Parathyroid adenoma (tissue), 2 donors: ENCODE results near the gene XRCC6.

Experiments used
- H2AFZ ChIP-seq: fragments of 300-600 bp; sonication (generic); one replicate; pipeline ENCODE4 v1.7.0; 2017; ENCODE audit warnings: antibody characterized with exemption, mild to moderate bottlenecking
- H3K27ac ChIP-seq: fragments of 300-600 bp; sonication (generic); one replicate; pipeline ENCODE4 v1.7.0; 2017
- H3K27me3 ChIP-seq: fragments of 300-600 bp; sonication (generic); one replicate; pipeline ENCODE4 v1.7.0; 2017; ENCODE audit warnings: low read length; ENCODE audit not compliant: control insufficient read depth, insufficient read depth
- H3K36me3 ChIP-seq: fragments of 300-600 bp; sonication (generic); one replicate; pipeline ENCODE4 v1.7.0; 2017; ENCODE audit warnings: low read length; ENCODE audit not compliant: control insufficient read depth, insufficient read depth
- H3K4me1 ChIP-seq: fragments of 300-600 bp; sonication (generic); one replicate; pipeline ENCODE4 v1.7.0; 2017; ENCODE audit warnings: control low read depth
- H3K4me2 ChIP-seq: fragments of 300-600 bp; sonication (generic); one replicate; pipeline ENCODE4 v1.7.0; 2017; ENCODE audit warnings: low read length
- H3K4me3 ChIP-seq: fragments of 300-600 bp; sonication (generic); one replicate; pipeline ENCODE4 v1.7.0; 2017; ENCODE audit warnings: low read depth, low read length
- H3K79me2 ChIP-seq: fragments of 300-600 bp; sonication (generic); one replicate; pipeline ENCODE4 v1.7.0; 2017; ENCODE audit warnings: control low read depth
- H3K9ac ChIP-seq: fragments of 300-600 bp; sonication (generic); one replicate; pipeline ENCODE4 v1.7.0; 2017; ENCODE audit warnings: mild to moderate bottlenecking
- H3K9me3 ChIP-seq: fragments of 300-600 bp; sonication (generic); one replicate; pipeline ENCODE4 v1.7.0; 2017; ENCODE audit warnings: low read length; ENCODE audit not compliant: control insufficient read depth
- CTCF ChIP-seq: fragments of 300-600 bp; sonication (generic); IDR thresholded peaks from one replicate; pipeline ENCODE4 v1.7.0; 2017; ENCODE audit warnings: antibody characterized with exemption, mild to moderate bottlenecking
- donor health status: primary hyperparathyroidism.

Gene XRCC6

GRCh38 chr22:41638124-41638523, 17.0 kb downstream of the XRCC6 start:
- H3K4me1 ChIP-seq: no peaks in the 10 kb centered on the region
- H3K9me3 ChIP-seq: no peaks in the 10 kb centered on the region
- no peak overlapping the region for H3K9ac ChIP-seq
- peaks cover 3% of the 10 kb centered on the region for H3K79me2 ChIP-seq
- H3K27me3 ChIP-seq: no peaks in the 10 kb centered on the region
- no peak overlapping the region for H3K27ac ChIP-seq
- no peak overlapping the region for H3K4me3 ChIP-seq
- H2AFZ ChIP-seq: no peak overlapping the region
- no peak for TF ChIP-seq CTCF
- H3K36me3 ChIP-seq: no peaks in the 10 kb centered on the region
- H3K4me2 ChIP-seq: no peak overlapping the region

- H2AFZ ChIP-seq: no peak overlapping the region
- H3K4me3 ChIP-seq: no peak overlapping the region
- peaks cover 4% of the 10 kb centered on the region for H3K79me2 ChIP-seq
- no peak overlapping the region for H3K4me2 ChIP-seq
- H3K9ac ChIP-seq: no peak overlapping the region
- no peaks in the 10 kb centered on the region for H3K36me3 ChIP-seq
- no peak for TF ChIP-seq CTCF
- H3K27me3 ChIP-seq: no peaks in the 10 kb centered on the region
- H3K9me3 ChIP-seq: no peaks in the 10 kb centered on the region
- no peaks in the 10 kb centered on the region for H3K4me1 ChIP-seq
- H3K27ac ChIP-seq: no peak overlapping the region
These were observed 17.7 kb downstream of the XRCC6 start for GRCh38 chr22:41638748-41639147.

- no peaks in the 10 kb centered on the region for H3K27me3 ChIP-seq
- H3K4me1 ChIP-seq: no peaks in the 10 kb centered on the region
- H3K79me2 ChIP-seq: peaks cover 7% of the 10 kb centered on the region
- H3K9ac ChIP-seq: no peak overlapping the region
- no peak overlapping the region for H3K27ac ChIP-seq
- H3K4me2 ChIP-seq: no peak overlapping the region
- no peaks in the 10 kb centered on the region for H3K36me3 ChIP-seq
- no peak overlapping the region for H2AFZ ChIP-seq
- H3K4me3 ChIP-seq: no peak overlapping the region
- H3K9me3 ChIP-seq: no peaks in the 10 kb centered on the region
- TF ChIP-seq CTCF: no peak
These were observed 20.8 kb downstream of the XRCC6 start for GRCh38 chr22:41641854-41642253.

DNA sequence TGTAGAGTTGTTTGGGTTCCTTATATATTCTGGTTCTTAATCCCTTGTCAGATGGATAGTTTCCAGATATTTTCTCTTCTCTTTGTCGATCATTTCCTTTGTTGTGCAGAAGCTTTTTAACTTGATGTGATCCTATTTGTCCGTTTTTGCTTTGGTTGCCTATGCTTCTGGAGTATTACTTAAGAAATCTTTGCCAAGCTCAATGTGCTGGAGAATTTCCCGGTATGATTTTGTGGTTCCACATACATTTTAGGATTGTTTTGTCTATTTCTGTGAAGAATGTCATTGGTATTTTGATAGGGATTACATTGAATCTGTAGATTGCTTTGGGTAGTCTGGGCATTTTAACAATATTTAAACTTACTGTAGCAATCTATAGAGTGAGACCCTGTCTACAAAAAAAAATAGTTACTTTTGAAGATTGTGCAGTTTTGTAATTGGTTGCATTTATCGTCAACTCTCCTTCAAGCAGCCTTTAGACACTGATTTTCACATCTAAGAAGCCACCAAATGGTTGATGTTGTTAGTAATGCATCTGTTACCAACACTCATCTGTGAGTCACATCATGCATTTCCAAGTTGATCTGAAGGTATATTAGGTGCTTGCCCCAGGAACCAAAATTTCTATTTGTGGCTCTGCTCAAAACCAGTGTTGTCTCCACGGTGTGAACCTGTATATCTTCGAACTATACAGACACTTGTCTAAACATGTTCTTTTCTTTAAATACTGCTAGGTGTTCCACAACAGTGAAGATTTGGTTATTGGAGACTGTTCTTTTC, 21.4 kb downstream of the XRCC6 start:
- H3K27ac ChIP-seq: no peak overlapping the region
- no peaks in the 10 kb centered on the region for H3K27me3 ChIP-seq
- TF ChIP-seq CTCF: no peak
- H3K9me3 ChIP-seq: no peaks in the 10 kb centered on the region
- H3K9ac ChIP-seq: no peak overlapping the region
- no peak overlapping the region for H3K4me3 ChIP-seq
- H3K36me3 ChIP-seq: no peaks in the 10 kb centered on the region
- H2AFZ ChIP-seq: no peak overlapping the region
- no peak overlapping the region for H3K4me2 ChIP-seq
- no peaks in the 10 kb centered on the region for H3K4me1 ChIP-seq
- peaks cover 7% of the 10 kb centered on the region for H3K79me2 ChIP-seq

GRCh38 chr22:41647771-41648170, 26.7 kb downstream of the XRCC6 start:
- H3K9me3 ChIP-seq: no peaks in the 10 kb centered on the region
- H3K4me2 ChIP-seq: no peak overlapping the region
- no peaks in the 10 kb centered on the region for H3K27me3 ChIP-seq
- TF ChIP-seq CTCF: no peak
- H3K4me3 ChIP-seq: no peak overlapping the region
- H3K79me2 ChIP-seq: peaks cover 5% of the 10 kb centered on the region
- no peak overlapping the region for H3K27ac ChIP-seq
- H3K36me3 ChIP-seq: no peaks in the 10 kb centered on the region
- no peak overlapping the region for H3K9ac ChIP-seq
- H3K4me1 ChIP-seq: no peaks in the 10 kb centered on the region
- H2AFZ ChIP-seq: no peak overlapping the region
